AG08395 (cell line): ENCODE measurements around the gene CELF1.

Source experiments
- DNase-seq: peaks from one replicate; pipeline ENCODE4 v3.0.0; 2012; ENCODE audit warnings: mixed read lengths, low spot score

The CELF1 gene

DNA sequence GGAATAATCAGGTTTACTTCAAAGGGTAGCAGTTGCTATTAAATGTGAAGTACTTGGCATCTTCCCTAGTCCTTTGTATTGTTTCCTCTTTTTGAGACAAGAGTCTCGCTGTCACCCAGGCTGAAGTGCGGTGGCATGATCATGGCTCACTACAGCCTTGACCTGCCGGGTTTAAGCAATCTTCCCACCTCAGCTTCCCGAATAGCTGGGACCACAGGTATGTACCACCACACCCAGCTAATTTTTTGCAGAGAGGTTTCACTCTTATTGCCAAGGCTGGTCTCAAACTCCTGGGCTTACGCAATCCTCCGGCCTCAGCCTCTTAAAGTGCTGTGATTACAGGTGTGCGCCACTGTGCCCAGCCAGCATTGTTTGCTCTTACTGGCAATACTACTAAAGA, 67.8 kb downstream of the CELF1 start:
- DNase-seq = no peak

DNA sequence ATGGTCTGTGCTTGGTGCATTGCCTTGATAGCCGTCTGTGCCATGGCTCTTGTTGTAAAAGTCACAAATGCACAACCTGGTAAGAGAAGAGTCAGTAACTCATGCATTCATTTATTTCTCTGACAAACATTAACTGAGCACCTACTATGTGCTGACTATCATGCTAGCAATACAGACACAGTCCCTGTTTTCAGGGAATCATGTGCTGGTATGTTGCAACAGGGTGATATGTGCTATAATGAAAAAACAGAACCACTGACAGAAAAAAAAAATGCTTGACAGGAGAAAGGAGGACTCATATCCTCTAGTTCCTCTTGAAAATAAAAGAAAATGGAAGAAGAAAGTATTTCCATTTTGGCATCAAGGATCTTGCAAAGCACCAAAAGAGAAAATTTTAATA, 69.5 kb downstream of the CELF1 start:
- DNase-seq = no peak

- no peak for DNase-seq
Observed at GRCh38 chr11:47480762-47481161, 72.2 kb downstream of the CELF1 start.

DNA sequence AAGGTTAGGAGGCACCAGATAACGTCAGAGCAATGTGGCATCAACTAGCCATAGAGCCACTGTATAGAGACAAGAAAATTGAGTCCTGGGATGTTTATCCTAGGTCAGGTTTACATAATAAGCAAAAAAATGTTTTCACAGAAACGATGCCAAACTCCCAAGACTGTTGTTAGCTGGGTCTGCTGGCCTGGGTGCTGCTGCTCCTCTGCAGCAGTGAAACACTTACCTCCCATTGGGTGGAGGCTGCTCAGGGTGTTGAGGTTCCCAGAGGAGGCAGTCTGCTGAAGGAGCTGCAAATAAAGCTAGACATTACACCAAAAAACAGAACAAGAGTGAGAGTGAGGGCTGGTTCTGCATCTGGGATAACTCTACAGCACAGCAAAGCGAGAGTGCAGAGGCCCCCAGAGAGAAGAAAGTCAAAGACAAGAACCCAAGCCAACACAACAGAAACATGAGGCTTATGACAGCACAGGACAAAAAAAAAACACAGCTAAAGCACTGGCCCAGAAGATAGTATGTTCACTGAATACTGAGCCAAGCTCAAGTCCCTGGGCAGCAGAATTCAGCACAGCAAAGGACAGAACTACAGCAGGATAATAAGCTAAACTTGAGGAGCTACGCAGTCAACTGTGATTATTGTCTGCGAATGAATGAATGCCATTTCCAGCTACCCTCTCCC, 74.1 kb downstream of the CELF1 start:
- no peak for DNase-seq

GRCh38 chr11:47477753-47478152, 75.2 kb downstream of the CELF1 start:
- no peak for DNase-seq

GRCh38 chr11:47477323-47477722, 75.6 kb downstream of the CELF1 start:
- no peak for DNase-seq

GRCh38 chr11:47470671-47471070, 82.3 kb downstream of the CELF1 start:
- no peak for DNase-seq

DNA sequence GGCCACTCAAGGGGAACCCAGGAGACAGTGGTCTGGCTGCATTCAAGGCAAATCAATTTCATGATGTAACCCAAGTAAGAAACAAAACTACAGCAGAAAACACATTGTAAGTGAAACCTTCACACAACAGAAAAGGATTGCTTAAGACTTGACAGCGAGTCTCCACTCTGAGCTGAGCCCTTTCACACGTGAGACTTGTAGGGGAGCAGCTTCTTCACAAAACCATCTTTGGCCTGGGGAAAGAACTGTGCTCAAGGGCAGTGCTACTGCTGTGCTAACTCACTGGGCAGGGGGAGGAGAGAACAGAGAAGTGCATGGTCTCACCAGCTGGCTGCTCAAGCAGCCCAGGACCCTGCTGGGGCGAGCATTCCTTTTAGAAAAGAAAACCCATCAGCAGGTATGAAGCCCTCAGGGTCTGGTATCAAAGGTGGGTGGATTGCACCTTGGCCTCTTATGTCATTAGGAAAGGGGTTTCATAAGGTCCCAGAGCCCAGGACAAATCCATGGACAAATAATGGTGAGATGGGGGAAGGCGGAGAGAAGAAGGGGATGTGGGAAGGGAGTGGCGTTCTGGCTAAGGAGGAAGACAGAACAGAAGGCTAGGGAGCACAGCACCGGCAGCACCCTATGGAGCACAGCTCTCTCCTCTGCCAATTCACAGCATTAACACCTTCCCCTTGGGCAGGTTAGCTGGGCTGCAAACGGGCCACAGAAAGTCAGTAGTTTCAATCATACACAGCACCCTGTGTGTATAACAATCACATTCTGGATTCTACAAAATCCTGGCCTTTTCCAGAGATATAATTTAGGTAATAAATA, 83.4 kb downstream of the CELF1 start:
- no peak for DNase-seq

DNA sequence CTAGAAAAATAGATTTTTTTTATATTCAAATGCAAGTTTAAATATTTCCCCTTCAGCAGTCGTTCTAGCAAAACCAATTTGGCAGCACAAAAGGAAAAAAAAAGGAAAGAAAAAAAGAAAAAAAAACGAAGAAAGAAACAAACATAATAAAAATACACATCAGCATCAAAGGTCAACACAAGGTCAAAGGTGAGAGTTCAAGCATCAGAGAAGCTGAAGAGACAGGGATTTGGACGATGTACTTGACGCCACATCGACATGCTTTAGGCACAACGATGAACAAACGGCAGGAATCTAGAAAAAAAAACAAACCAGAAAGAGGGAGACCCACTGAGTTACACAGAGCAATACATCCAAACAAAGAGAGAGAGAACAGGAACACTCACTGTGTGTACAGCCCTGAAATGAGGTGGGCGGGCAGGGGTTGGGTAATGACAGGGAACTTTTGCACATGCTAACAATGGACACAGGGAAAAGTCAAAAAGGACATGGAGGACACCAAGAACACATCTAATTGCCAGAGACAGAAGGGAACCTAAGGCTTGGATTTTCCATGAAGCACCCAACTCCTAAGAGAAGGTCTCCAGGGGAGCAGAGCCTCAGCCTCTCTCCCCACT, 84.2 kb downstream of the CELF1 start:
- DNase-seq = no peak

DNA sequence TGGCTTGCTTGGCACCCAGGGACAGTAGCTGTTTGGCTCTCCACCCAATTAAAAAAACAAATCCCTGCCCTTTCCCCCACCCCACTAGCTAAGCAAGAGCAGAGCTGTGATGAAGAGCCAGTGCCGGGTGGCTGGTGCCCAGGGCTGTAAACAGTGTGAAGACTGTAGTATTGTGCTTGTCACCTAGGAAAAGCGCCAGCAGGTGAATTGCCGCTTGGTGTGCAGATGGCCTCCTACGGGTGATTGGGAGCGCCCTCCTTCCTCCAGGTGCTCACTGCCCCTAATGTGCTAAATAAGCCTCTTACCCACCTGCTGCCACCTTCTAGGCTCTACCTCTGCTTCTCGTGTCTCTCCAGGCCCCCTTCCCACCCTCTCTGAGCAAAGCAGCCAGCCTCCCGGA, 85.6 kb downstream of the CELF1 start:
- DNase-seq = no peak

- DNase-seq = peak; percentile 20
Observed at GRCh38 chr11:47466701-47467250, 86.2 kb downstream of the CELF1 start.

DNA sequence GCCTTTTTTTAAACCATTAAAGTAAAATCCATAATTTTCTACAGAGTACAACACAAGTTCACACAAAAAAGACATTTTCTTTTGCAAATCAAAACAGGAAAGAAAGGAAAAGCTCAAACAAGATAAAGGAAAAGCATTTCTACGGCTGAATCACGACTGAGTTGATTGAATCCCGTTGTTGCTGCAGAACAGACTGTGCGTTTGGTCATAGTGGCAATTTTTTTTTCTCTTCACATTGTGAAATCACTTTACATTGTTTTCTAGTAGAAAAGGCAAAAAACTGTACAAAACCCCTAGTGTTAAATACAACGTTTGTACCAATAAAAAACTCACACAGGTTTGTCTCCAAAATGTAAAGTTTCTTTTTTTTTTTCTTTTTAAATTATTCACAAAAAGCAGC, 86.7 kb downstream of the CELF1 start:
- DNase-seq = no peak

GRCh38 chr11:47464483-47464882, 88.4 kb downstream of the CELF1 start:
- no peak for DNase-seq

GRCh38 chr11:47461876-47462275, 91.1 kb downstream of the CELF1 start:
- DNase-seq = no peak

- DNase-seq = no peak
Observed at GRCh38 chr11:47460571-47461235, 92.2 kb downstream of the CELF1 start.

DNA sequence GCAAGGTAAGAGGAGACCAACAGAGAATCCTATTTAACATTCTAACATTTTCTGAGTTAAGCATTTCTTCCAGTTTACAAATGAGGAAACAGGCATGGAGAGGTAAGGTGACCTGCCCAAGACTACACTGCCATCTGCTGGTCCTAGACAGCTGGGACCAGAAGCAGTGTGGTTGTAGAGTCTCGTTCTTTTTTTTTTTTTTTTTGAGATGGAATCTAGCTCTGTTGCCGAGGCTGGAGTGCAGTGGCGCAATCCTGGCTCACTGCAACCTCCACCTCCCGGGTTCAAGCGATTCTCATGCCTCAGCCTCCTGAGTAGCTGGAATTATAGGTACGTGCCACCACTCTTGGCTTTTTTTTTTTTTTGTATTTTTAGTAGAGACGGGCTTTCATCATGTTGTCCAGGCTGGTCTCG, 98.7 kb downstream of the CELF1 start:
- peak; percentile 82 for DNase-seq

DNA sequence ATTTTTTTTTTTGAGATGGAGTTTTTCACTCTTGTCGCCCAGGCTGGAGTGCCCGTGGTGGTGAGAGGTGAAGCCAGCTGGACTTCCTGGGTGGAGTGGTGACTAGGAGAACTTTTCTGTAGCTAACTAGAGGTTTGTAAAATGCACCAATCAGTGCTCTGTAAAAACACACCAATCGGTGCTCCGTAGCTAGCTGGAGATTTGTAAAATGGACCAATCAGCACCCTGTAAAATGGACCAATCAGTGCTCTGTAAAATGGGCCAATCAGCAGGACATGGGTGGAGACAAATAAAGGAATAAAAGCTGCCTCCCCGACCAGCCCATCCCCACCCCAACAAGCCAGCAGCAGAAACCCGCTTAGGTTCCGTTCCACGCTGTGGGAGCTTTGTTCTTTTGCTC, 99.6 kb downstream of the CELF1 start:
- DNase-seq = no peak

DNA sequence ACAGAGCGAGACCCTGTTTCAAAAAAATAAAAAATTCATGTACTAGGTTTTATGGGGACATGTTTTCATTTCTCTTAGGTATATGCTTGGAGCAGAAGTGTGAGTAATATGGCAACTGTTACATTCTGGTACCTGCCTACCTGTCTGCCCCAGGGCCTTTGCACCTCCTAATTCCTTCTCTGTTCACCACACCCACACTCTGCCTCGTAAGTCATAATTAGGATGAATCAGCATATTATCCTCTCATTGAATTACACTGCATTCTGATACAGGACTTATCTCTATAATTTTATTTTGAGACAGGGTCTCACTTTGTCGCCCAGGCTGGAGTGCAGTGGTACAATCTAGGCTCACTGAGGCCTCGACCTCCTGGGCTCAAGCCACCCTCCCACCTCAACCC, 100.9 kb downstream of the CELF1 start:
- DNase-seq = no peak

DNA sequence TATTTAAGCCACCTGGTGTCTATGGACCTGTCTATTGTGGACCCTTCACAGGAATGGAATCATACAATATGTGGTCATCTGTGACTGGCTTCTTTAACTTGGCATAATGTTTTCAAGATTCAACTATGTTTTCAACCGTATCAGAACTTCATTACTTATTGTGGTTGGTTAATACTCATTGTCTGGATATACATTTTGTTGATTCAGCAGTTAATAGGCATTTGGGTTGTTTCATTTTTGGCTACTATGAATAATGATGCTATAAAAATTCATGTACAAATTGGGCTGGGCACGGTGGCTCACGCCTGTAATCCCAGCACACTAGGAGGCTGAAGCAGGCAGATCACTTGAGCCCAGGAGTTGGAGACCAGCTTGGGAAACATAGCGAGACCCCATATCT, 101.5 kb downstream of the CELF1 start:
- DNase-seq = no peak

- no peak for DNase-seq
Observed at GRCh38 chr11:47449541-47449940, 103.4 kb downstream of the CELF1 start.

DNA sequence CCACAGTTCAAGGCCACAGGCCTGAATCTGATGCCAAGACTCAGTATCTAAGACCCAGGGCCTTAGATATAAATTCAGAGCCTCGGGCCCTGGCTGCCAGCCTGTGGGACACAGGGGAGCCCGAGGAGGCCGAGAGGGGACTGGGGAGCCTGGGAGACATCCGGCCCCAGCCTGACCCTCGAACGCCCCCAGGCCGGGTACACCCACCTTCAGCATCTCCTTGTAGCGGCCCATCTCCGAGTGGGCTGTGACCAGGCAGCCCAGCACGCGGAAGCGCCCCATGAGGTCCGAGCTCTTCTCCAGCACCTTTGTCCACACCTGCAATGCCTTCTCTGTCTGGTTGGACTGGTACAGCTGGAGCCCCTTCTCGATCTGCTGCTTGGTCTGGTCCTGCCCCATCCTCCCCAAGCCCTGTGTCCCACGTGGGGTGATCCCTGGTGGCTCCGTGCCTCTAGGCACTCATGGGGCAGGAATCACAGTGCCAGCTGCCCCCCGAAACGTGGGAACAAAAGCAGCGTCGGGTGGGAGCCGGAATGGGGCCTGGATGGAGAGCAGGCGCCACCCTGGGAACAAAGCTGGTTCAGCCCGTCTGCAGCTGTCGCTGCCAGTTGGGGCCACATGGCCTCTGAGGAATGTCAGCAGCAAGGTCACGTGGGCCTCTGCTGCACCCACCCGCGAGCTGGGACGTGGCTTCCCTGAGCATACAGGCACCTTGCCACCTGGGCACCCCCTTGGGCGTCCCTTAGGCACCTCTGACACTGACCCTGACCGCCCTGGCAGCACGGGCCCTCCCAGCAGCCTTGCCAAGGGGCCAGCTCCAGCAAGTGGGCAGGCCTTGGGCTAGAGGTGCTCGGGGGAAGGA, 104.1 kb downstream of the CELF1 start, which contains the start of gene RAPSN:
TSS of gene RAPSN (minus strand) at position 571 of the 862 bp plus-strand sequence. CDS start at position 399, 172 bp downstream.
- DNase-seq = no peak
